A673 (cell line): Measurements from ENCODE around the gene UBR4.

Experiments used
- CTCF ChIP-seq: fragments of 300-800, 200-600 bp; sonication (generic); conservative IDR thresholded peaks from 2 replicates; pipeline ENCODE4 v1.5.1; 2017; ENCODE audit warnings: low read depth, mild to moderate bottlenecking, antibody characterized with exemption, low read length, moderate library complexity, mixed read lengths
- EZH2 ChIP-seq: fragments of 200-600 bp; sonication (generic); IDR thresholded peaks from 2 replicates; pipeline ENCODE4 v1.6.1; 2017; ENCODE audit warnings: borderline replicate concordance, low read depth, mild to moderate bottlenecking, mixed read lengths, antibody characterized with exemption, low read length; ENCODE audit not compliant: poor library complexity, severe bottlenecking

- TF ChIP-seq CTCF = no peak
- TF ChIP-seq EZH2 = no peak
Observed at GRCh38 chr1:19080721-19081120, 129.3 kb downstream of the UBR4 start.
